Measurements from ENCODE around the gene INPP4B. TPM values are rescaled to one million over a fixed set of nuclear protein-coding genes. Genes with fewer than 3 reads are reported as not detected.

INPP4B gene
- total RNA-seq, 1 experiment from 2014 or later = 14.3 TPM

DNA sequence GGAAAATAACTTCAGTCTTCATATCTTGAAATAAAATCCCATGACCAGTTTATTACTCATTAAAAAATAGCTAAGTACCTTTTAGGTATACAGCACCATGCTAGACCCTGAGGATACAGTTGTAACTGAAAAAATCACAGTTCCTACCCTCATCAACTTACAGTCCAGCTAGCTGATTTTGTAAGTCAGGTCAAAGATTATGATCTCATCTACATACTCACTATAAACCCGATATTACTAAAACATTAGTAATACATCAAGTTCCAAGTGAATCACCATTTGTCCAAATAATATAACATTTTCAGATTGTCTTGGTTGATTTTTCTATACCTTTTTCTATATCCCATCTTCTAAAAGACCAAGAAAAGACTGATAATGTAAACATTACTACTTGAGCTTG is 333.9 kb downstream of the INPP4B start:
- BruUV-seq (replicated peaks) = no TSS peak
- Histone ChIP-seq H3K9me2 (ENCODE audit: insufficient read depth) (no peaks in the 10 kb centered on the region), H3K4me2 (ENCODE audit: low read length) (no peak overlapping the region), H3K36me3 (ENCODE audit: control insufficient read depth in 1 of 2, insufficient read depth in 2 of 2, low read length in 2 of 2) (no peaks in the 10 kb centered on the region), H4K20me1 (ENCODE audit: insufficient read depth) (no peaks in the 10 kb centered on the region), H2AFZ (ENCODE audit: low read depth, low read length, poor library complexity, severe bottlenecking) (no peak overlapping the region), H3K27ac (ENCODE audit: low read depth, low read length) (no peak overlapping the region), H3K9ac (ENCODE audit: low read length) (no peak overlapping the region), H3K27me3 (ENCODE audit: insufficient read depth, low read length) (no peaks in the 10 kb centered on the region), H3K9me3 (ENCODE audit: control insufficient read depth in 1 of 2, insufficient read depth in 1 of 2, low read depth in 1 of 2, low read length in 2 of 2) (no peaks in the 10 kb centered on the region), H3K79me2 (ENCODE audit: insufficient read depth, low read length) (no peaks in the 10 kb centered on the region), H3K4me3 (replicated peaks in 1 of 2; ENCODE audit: low read depth in 1 of 2, low read length in 2 of 2) (no peak overlapping the region), H3K4me1 (ENCODE audit: control insufficient read depth in 1 of 2, insufficient read depth in 2 of 2, low read length in 2 of 2) (no peaks in the 10 kb centered on the region)
- ATAC-seq = no peak
- CTCF ChIA-PET = no interaction called here
- RAD21 ChIA-PET (ENCODE audit: low non-redundant PET in 1 of 2, low total read pairs in 2 of 2, uncharacterized antibody in 2 of 2, unreplicated experiment in 2 of 2) = no interaction called here
- TF ChIP-seq JUND (IDR thresholded peaks at IDR 0.05) (no peak), TCF7L2 (IDR thresholded peaks at IDR 0.05; ENCODE audit: borderline replicate concordance, extremely low read depth, insufficient read depth, insufficient read length) (no peak), ZNF274 (IDR thresholded peaks at IDR 0.05; ENCODE audit: low read depth, low read length) (no peak), YY1 (IDR thresholded peaks at IDR 0.05; ENCODE audit: extremely low read depth, insufficient replicate concordance, low read depth, low read length) (no peak), ZFX (IDR thresholded peaks at IDR 0.05) (no peak), EZH2 (IDR thresholded peaks at IDR 0.05) (no peak), EZH2phosphoT487 (IDR thresholded peaks at IDR 0.05; ENCODE audit: borderline replicate concordance) (no peak), POLR2A (IDR thresholded peaks at IDR 0.05; ENCODE audit: borderline replicate concordance, extremely low read depth, insufficient read depth, insufficient read length) (no peak), ELF1 (IDR thresholded peaks at IDR 0.05; ENCODE audit: borderline replicate concordance, low read depth) (no peak), CBX3 (IDR thresholded peaks at IDR 0.05; ENCODE audit: low read depth) (no peak), SIN3A (IDR thresholded peaks at IDR 0.05; ENCODE audit: low read depth) (no peak), RAD21 (IDR thresholded peaks at IDR 0.05; ENCODE audit: low read depth) (no peak), POLR2AphosphoS5 (IDR thresholded peaks at IDR 0.05; ENCODE audit: low read depth, low read length) (no peak), FOSL1 (IDR thresholded peaks at IDR 0.05; ENCODE audit: low read depth) (no peak), SRF (IDR thresholded peaks at IDR 0.05; ENCODE audit: low read depth) (no peak)
- TF ChIP-seq, protein P1, sequence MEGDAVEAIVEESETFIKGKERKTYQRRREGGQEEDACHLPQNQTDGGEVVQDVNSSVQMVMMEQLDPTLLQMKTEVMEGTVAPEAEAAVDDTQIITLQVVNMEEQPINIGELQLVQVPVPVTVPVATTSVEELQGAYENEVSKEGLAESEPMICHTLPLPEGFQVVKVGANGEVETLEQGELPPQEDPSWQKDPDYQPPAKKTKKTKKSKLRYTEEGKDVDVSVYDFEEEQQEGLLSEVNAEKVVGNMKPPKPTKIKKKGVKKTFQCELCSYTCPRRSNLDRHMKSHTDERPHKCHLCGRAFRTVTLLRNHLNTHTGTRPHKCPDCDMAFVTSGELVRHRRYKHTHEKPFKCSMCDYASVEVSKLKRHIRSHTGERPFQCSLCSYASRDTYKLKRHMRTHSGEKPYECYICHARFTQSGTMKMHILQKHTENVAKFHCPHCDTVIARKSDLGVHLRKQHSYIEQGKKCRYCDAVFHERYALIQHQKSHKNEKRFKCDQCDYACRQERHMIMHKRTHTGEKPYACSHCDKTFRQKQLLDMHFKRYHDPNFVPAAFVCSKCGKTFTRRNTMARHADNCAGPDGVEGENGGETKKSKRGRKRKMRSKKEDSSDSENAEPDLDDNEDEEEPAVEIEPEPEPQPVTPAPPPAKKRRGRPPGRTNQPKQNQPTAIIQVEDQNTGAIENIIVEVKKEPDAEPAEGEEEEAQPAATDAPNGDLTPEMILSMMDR (IDR thresholded peaks at IDR 0.05 in 2 of 3, conservative IDR thresholded peaks at IDR 0.05 in 1 of 3; ENCODE audit: borderline replicate concordance in 1 of 3, insufficient read depth in 1 of 3, low read depth in 2 of 3, low read length in 2 of 3) = no peak
- TF ChIP-seq, protein P2, sequence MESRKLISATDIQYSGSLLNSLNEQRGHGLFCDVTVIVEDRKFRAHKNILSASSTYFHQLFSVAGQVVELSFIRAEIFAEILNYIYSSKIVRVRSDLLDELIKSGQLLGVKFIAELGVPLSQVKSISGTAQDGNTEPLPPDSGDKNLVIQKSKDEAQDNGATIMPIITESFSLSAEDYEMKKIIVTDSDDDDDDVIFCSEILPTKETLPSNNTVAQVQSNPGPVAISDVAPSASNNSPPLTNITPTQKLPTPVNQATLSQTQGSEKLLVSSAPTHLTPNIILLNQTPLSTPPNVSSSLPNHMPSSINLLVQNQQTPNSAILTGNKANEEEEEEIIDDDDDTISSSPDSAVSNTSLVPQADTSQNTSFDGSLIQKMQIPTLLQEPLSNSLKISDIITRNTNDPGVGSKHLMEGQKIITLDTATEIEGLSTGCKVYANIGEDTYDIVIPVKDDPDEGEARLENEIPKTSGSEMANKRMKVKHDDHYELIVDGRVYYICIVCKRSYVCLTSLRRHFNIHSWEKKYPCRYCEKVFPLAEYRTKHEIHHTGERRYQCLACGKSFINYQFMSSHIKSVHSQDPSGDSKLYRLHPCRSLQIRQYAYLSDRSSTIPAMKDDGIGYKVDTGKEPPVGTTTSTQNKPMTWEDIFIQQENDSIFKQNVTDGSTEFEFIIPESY (IDR thresholded peaks at IDR 0.05; ENCODE audit: extremely low read depth, insufficient replicate concordance, low read length) = no peak
- TF ChIP-seq, protein P3, sequence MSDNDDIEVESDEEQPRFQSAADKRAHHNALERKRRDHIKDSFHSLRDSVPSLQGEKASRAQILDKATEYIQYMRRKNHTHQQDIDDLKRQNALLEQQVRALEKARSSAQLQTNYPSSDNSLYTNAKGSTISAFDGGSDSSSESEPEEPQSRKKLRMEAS (IDR thresholded peaks at IDR 0.05) = no peak
- TF ChIP-seq, protein P4, sequence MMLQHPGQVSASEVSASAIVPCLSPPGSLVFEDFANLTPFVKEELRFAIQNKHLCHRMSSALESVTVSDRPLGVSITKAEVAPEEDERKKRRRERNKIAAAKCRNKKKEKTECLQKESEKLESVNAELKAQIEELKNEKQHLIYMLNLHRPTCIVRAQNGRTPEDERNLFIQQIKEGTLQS (IDR thresholded peaks at IDR 0.05) = no peak
- intact Hi-C loops (cut with micrococcal nuclease) = no loop called here
- no peak for DNase-seq (ENCODE audit: low read depth, low spot score)
- POLR2A ChIA-PET = no interaction called here
